Heart left ventricle (tissue), 13 donors: Measurements from ENCODE around the gene BCL11A.
A peak's percentile ranks its signal among the peaks of the same experiment; 100 is the strongest.

Experiments
- POLR2A ChIP-seq, 2 donors: fragments of 450-650 bp; IDR thresholded peaks; one replicate each; pipeline ENCODE4 v1.6.1; 2017; ENCODE audit warnings: antibody characterized with exemption in 2 of 2, mild to moderate bottlenecking in 2 of 2, moderate library complexity in 2 of 2
- TF ChIP-seq, protein P1 (sequence below), 12 donors: fragments of 200-600 bp; sonication (generic) in 4 of 12; IDR thresholded peaks; one replicate each; pipeline versions ENCODE4 v1.5.0 to v1.8.0; 2018 to 2022; ENCODE audit warnings: antibody characterized with exemption in 12 of 12, mild to moderate bottlenecking in 5 of 12
- donor health status: ischemic (EF 13 %, LVEDD 7.1; RV severe dilation, severe dysfunction).
- donor health status: DM: no; HTN: yes; CAD: no.
- donor health status: DM: no; HTN: no; CAD: no.
- donor health status: ischemic (EF 25% LVEDD 6.9; RV normal size, moderate dysfunction).
- donor health status: ischemic (EF 25% LVEDD 5.7; RV mildly dilated, moderate dysfunction).
- donor health status: ischemic (EF 35%, LVEDD 5.7; RV mildly dilated, moderate dysfunction).
- donor health status: nonischemic (EF 11% LVEDD 7.7; RV severe dilation, severe dysfunction).
- donor health status: DM: yes; HTN: yes; CAD: no.
- donor health status: PGD.
- donor health status: ischemic (EF 29% LVEDD 5.4; RV normal size, mild dysfunction).
- donor health status: nonischemic (EF 23%, LVEDD 6.1; RV moderate dilation, normal function).

GRCh38 chr2:60560734-60561644 is 7.5 kb upstream of the BCL11A start:
- TF ChIP-seq, protein P1, sequence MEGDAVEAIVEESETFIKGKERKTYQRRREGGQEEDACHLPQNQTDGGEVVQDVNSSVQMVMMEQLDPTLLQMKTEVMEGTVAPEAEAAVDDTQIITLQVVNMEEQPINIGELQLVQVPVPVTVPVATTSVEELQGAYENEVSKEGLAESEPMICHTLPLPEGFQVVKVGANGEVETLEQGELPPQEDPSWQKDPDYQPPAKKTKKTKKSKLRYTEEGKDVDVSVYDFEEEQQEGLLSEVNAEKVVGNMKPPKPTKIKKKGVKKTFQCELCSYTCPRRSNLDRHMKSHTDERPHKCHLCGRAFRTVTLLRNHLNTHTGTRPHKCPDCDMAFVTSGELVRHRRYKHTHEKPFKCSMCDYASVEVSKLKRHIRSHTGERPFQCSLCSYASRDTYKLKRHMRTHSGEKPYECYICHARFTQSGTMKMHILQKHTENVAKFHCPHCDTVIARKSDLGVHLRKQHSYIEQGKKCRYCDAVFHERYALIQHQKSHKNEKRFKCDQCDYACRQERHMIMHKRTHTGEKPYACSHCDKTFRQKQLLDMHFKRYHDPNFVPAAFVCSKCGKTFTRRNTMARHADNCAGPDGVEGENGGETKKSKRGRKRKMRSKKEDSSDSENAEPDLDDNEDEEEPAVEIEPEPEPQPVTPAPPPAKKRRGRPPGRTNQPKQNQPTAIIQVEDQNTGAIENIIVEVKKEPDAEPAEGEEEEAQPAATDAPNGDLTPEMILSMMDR (IDR thresholded peaks at IDR 0.05): peak; percentile 26 to 53 (median 37)
- TF ChIP-seq POLR2A (IDR thresholded peaks at IDR 0.05): no peak
